Stimulated activated naive CD8-positive, alpha-beta T cell treated with anti-CD3 and anti-CD28 coated beads, Interleukin-15, Interleukin-2, amounts not matched to agents 100 ng/mL and 50 ng/mL, for 24 hours (primary cell): Measurements from ENCODE around the gene VAV1.

ENCODE experiments used
- H3K27ac Mint-ChIP-seq: one replicate; pipeline ENCODE4 v1.8.0; 2021; ENCODE audit warnings: mild to moderate bottlenecking, mixed read lengths
- H3K27me3 Mint-ChIP-seq: one replicate; pipeline ENCODE4 v1.8.0; 2021; ENCODE audit warnings: mixed read lengths
- H3K36me3 Mint-ChIP-seq: one replicate; pipeline ENCODE4 v1.8.0; 2021; ENCODE audit warnings: low read depth, mixed read lengths
- H3K4me1 Mint-ChIP-seq: one replicate; pipeline ENCODE4 v1.8.0; 2021; ENCODE audit warnings: low read depth, mixed read lengths
- H3K4me3 Mint-ChIP-seq: one replicate; pipeline ENCODE4 v1.8.0; 2021; ENCODE audit warnings: mild to moderate bottlenecking, mixed read lengths
- H3K9me3 Mint-ChIP-seq: one replicate; pipeline ENCODE4 v1.8.0; 2021; ENCODE audit warnings: mixed read lengths

The VAV1 gene

GRCh38 chr19:6876748-6877147 lies 104.2 kb downstream of the VAV1 start:
- H3K27ac Mint-ChIP-seq, result no peak overlapping the region
- peaks cover 4% of the 10 kb centered on the region for H3K4me1 Mint-ChIP-seq
- peaks cover 3% of the 10 kb centered on the region for H3K9me3 Mint-ChIP-seq
- H3K27me3 Mint-ChIP-seq, result no peaks in the 10 kb centered on the region
- H3K4me3 Mint-ChIP-seq, result no peak overlapping the region
- H3K36me3 Mint-ChIP-seq, result no peaks in the 10 kb centered on the region

DNA sequence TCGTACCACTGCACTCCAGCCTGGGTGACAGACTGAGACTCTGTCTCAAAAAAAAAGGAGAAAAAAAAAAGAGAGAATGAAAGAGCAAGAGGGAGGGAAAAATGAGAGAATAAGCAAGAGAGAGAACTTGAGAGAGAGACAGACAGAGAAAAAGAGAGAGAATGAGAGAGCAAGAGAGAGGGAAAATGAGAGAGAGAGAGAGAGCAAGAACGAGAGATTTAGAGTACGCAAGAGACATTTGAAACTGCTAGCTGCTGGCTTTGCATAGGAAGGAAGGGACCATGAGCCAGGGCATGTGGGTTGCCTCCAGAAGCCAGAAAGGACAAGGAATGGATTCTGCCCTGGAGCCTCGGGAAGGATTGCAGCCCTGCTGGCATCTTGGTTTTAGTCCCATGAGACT lies 105.3 kb downstream of the VAV1 start:
- H3K27ac Mint-ChIP-seq, result no peak overlapping the region
- H3K4me3 Mint-ChIP-seq, result no peak overlapping the region
- no peaks in the 10 kb centered on the region for H3K36me3 Mint-ChIP-seq
- no peaks in the 10 kb centered on the region for H3K27me3 Mint-ChIP-seq
- H3K9me3 Mint-ChIP-seq, result no peaks in the 10 kb centered on the region
- peaks cover 4% of the 10 kb centered on the region for H3K4me1 Mint-ChIP-seq

DNA sequence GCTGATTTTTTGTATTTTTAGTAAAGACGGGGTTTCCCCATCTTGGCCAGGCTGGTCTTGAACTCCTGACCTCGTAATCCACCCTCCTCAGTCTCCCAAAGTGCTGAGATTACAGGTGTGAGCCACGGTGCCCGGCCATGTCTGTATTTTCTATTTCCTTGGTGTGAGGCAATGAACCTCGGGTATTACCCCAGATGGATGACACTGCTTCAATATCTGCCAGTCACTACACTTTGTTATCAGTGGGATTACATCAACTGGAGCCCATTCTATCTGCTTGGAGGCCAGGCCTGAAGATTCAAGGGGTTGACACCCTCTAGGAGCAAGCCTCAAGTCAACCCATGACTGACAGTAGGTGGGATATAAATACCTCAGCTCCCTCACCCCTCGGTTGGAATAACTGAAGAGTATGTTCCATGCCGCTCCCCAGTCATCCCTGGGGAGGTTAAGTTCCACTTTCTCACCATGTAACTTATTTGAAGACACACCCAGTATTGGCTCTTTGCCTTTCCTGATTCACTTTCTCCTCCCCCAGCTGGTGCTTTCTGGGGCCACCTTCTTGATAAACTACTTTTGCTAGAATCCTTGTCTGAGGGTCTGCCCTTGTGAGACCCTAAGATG lies 113.9 kb downstream of the VAV1 start:
- Mint-ChIP-seq H3K27me3 (no peaks in the 10 kb centered on the region), H3K36me3 (peaks cover 5% of the 10 kb centered on the region), H3K4me1 (peaks cover 44% of the 10 kb centered on the region), H3K4me3 (no peak overlapping the region), H3K27ac (no peak overlapping the region), H3K9me3 (peaks cover 6% of the 10 kb centered on the region)

DNA sequence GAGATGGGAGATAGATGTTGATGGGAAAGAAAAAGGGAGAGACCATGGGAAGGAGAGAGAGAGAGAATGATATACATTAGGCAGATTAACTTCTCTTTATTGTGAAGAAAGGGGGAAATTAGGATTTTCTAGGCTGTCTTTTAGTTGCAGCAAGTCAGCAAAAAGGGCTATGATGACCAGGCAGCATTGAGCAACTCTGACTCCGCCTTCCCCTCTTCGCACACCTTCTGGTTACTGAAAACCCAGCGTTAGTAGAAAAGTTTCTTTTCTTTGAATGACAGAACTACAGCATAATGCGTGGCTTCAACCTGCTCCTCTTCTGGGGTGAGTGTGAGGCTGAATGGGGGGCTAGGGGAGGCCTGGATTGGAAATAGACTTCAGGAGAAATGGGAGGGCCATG lies 114.8 kb downstream of the VAV1 start, which contains the start of gene ADGRE1:
Gene ADGRE1, plus strand, starts transcription at position 264 of the 400 bp plus-strand sequence. Its CDS starts 30 bp downstream, at position 294.
- H3K4me1 Mint-ChIP-seq, result peaks cover 53% of the 10 kb centered on the region
- no peaks in the 10 kb centered on the region for H3K27me3 Mint-ChIP-seq
- peaks cover 8% of the 10 kb centered on the region for H3K9me3 Mint-ChIP-seq
- H3K36me3 Mint-ChIP-seq, result peaks cover 10% of the 10 kb centered on the region
- H3K27ac Mint-ChIP-seq, result peak within 1 kb of the TSS; percentile 33
- no peak within 1 kb of the TSS for H3K4me3 Mint-ChIP-seq

- Mint-ChIP-seq H3K4me1 (peaks cover 68% of the 10 kb centered on the region), H3K4me3 (no peak overlapping the region)
Observed at GRCh38 chr19:6888967-6889366, 116.5 kb downstream of the VAV1 start.

GRCh38 chr19:6890401-6890913 lies 117.9 kb downstream of the VAV1 start:
- Mint-ChIP-seq H3K4me1 (peaks cover 69% of the 10 kb centered on the region), H3K27ac (peak overlapping the region; percentile 36), H3K4me3 (peak overlapping the region; percentile 6), H3K36me3 (peaks cover 29% of the 10 kb centered on the region), H3K27me3 (no peaks in the 10 kb centered on the region), H3K9me3 (peaks cover 33% of the 10 kb centered on the region)

More at GRCh38 chr19:6888967-6889366, 116.5 kb downstream of the VAV1 start:
- no peaks in the 10 kb centered on the region for H3K27me3 Mint-ChIP-seq
- H3K36me3 Mint-ChIP-seq, result peaks cover 17% of the 10 kb centered on the region
- no peak overlapping the region for H3K27ac Mint-ChIP-seq
- H3K9me3 Mint-ChIP-seq, result peaks cover 18% of the 10 kb centered on the region

DNA sequence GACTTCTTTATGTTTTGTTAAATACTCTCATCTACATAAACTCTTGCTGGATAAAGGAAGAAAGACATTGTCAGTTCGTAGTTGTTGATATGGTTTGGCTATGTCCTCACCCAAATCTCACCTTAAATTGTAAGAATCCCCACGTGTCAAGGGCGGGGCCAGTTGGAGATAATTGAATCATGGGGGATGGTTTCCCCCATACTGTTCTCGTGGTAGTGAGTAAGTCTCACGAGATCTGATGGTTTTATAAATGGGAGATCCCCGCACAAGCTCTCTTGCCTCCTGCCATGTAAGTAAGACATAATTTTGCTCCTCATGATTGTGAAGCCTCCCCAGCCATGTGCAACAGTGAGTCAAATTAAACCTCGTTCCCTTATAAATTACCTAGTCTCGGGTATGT lies 118.4 kb downstream of the VAV1 start:
- Mint-ChIP-seq H3K4me1 (peaks cover 69% of the 10 kb centered on the region), H3K27ac (peak overlapping the region; percentile 36), H3K4me3 (peak overlapping the region; percentile 6), H3K27me3 (no peaks in the 10 kb centered on the region), H3K36me3 (peaks cover 29% of the 10 kb centered on the region), H3K9me3 (peaks cover 36% of the 10 kb centered on the region)

DNA sequence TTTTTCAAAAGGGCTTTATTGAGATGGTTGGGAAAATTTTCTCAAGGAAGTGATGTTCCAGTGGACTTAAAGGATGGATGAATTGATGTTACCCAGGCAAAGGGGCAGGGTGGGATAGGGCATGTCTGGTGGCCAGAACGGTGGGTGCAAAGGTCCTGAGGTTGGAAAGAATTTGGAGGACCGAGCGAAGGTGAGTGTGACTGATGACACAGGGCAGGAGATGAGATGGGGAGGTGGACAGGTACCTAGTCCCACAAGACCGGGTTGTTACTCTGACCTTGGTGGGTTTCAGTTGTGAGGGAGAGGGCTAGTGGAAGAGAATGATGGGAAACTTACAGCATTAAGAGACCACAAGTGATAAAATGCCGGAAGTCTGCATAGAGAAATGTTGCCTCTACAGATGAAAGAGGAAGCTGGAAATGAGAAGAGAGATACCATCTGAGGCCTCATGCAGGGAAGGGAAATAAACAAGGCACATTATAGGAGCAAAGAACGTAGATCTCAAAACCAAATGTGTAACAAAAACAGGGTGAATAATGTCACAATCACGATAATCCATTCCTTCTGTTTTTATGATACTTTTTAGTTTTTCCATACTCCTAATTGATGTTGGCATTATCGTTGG lies 119.4 kb downstream of the VAV1 start:
- peaks cover 29% of the 10 kb centered on the region for H3K36me3 Mint-ChIP-seq
- H3K27me3 Mint-ChIP-seq, result no peaks in the 10 kb centered on the region
- peak overlapping the region; percentile 15 for H3K4me3 Mint-ChIP-seq
- peaks cover 61% of the 10 kb centered on the region for H3K4me1 Mint-ChIP-seq
- H3K27ac Mint-ChIP-seq, result peak overlapping the region; percentile 43
- peaks cover 39% of the 10 kb centered on the region for H3K9me3 Mint-ChIP-seq

GRCh38 chr19:6894313-6894712 lies 121.8 kb downstream of the VAV1 start:
- Mint-ChIP-seq H3K4me1 (peaks cover 40% of the 10 kb centered on the region), H3K4me3 (no peak overlapping the region), H3K9me3 (peaks cover 40% of the 10 kb centered on the region), H3K36me3 (peaks cover 33% of the 10 kb centered on the region), H3K27me3 (no peaks in the 10 kb centered on the region), H3K27ac (peak overlapping the region; percentile 57)

- Mint-ChIP-seq H3K9me3 (peaks cover 27% of the 10 kb centered on the region), H3K27ac (no peak overlapping the region), H3K4me3 (no peak overlapping the region), H3K4me1 (no peaks in the 10 kb centered on the region), H3K36me3 (peaks cover 41% of the 10 kb centered on the region), H3K27me3 (no peaks in the 10 kb centered on the region)
Observed at GRCh38 chr19:6903446-6903845, 130.9 kb downstream of the VAV1 start.

DNA sequence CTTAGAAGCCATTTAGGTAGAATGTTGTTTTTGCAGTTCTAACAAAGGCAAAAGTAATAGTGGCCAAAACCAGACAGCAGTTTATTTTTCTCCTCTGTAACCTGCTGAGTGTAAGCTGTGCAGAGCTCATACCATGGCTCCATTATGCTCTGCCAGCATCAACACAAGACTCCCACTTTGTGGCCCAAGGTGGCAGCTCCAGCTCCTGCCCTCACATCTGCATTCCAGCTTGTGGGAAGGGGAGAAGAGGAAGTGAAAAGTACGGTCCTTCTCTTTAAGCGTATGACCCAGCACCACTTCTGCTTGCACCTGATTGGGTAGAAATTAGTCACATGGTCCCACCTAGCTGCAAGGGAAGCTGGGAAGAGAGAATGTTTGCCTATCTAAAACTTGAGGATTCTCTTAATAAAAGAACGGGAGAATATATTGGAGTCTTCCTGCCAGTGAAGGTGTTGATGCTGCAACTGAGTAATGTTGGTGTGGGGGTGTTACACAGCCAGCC lies 134.1 kb downstream of the VAV1 start:
- no peak overlapping the region for H3K27ac Mint-ChIP-seq
- no peak overlapping the region for H3K4me3 Mint-ChIP-seq

More for the DNA sequence above, 134.1 kb downstream of the VAV1 start:
- H3K9me3 Mint-ChIP-seq, result peaks cover 12% of the 10 kb centered on the region
- peaks cover 29% of the 10 kb centered on the region for H3K36me3 Mint-ChIP-seq
- no peaks in the 10 kb centered on the region for H3K27me3 Mint-ChIP-seq
- no peaks in the 10 kb centered on the region for H3K4me1 Mint-ChIP-seq
